ENCODE results near the gene DHRSX.

- TF ChIP-seq CTCF (IDR thresholded peaks at IDR 0.05; ENCODE audit: extremely low read depth in 1 of 2, insufficient read depth in 1 of 2, low read depth in 1 of 2, low read length in 2 of 2) (no peak), POLR2A (IDR thresholded peaks at IDR 0.05; ENCODE audit: low read depth, low read length) (no peak), FOS (IDR thresholded peaks at IDR 0.05; ENCODE audit: borderline replicate concordance, insufficient read depth, low read length) (no peak), GATA2 (IDR thresholded peaks at IDR 0.05; ENCODE audit: insufficient read depth, insufficient read length, low read depth, low read length) (no peak), EZH2 (IDR thresholded peaks at IDR 0.05; ENCODE audit: borderline replicate concordance, low read depth, low read length, severe bottlenecking) (no peak), POLR2AphosphoS5 (IDR thresholded peaks at IDR 0.05; ENCODE audit: insufficient read depth, low read depth, low read length) (no peak), JUN (IDR thresholded peaks at IDR 0.05; ENCODE audit: borderline replicate concordance, insufficient read depth, insufficient read length, low read depth) (no peak)
These were observed 270.3 kb downstream of the DHRSX start for GRCh38 chrX:2230457-2230856.

Data from endothelial cell of umbilical vein (primary cell).